Colon (tissue), 2 donors: Measurements from ENCODE around the gene FZD1.

Experiments used
- FAIRE-seq: peaks from 2 replicates; lab custom pipeline; 2012; peaks lifted over from hg19 to GRCh38; lab: Jason Lieb, UNC
- donor health status: control.
- donor health status: control.

The FZD1 gene

DNA sequence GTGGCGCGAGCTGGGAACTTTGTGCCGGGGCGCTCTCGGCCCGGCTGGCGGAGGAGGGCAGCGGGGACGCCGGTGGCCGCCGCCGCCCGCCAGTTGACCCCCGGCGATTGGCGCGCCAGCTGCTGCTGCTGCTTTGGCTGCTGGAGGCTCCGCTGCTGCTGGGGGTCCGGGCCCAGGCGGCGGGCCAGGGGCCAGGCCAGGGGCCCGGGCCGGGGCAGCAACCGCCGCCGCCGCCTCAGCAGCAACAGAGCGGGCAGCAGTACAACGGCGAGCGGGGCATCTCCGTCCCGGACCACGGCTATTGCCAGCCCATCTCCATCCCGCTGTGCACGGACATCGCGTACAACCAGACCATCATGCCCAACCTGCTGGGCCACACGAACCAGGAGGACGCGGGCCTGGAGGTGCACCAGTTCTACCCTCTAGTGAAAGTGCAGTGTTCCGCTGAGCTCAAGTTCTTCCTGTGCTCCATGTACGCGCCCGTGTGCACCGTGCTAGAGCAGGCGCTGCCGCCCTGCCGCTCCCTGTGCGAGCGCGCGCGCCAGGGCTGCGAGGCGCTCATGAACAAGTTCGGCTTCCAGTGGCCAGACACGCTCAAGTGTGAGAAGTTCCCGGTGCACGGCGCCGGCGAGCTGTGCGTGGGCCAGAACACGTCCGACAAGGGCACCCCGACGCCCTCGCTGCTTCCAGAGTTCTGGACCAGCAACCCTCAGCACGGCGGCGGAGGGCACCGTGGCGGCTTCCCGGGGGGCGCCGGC is 870 bp downstream of the FZD1 start:
- FAIRE-seq, result no peak

DNA sequence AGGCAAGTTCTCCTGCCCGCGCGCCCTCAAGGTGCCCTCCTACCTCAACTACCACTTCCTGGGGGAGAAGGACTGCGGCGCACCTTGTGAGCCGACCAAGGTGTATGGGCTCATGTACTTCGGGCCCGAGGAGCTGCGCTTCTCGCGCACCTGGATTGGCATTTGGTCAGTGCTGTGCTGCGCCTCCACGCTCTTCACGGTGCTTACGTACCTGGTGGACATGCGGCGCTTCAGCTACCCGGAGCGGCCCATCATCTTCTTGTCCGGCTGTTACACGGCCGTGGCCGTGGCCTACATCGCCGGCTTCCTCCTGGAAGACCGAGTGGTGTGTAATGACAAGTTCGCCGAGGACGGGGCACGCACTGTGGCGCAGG is 1.4 kb downstream of the FZD1 start:
- no peak for FAIRE-seq

DNA sequence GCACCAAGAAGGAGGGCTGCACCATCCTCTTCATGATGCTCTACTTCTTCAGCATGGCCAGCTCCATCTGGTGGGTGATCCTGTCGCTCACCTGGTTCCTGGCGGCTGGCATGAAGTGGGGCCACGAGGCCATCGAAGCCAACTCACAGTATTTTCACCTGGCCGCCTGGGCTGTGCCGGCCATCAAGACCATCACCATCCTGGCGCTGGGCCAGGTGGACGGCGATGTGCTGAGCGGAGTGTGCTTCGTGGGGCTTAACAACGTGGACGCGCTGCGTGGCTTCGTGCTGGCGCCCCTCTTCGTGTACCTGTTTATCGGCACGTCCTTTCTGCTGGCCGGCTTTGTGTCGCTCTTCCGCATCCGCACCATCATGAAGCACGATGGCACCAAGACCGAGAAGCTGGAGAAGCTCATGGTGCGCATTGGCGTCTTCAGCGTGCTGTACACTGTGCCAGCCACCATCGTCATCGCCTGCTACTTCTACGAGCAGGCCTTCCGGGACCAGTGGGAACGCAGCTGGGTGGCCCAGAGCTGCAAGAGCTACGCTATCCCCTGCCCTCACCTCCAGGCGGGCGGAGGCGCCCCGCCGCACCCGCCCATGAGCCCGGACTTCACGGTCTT is 1.9 kb downstream of the FZD1 start:
- FAIRE-seq, result no peak

GRCh38 chr7:91266689-91267090 is 2.5 kb downstream of the FZD1 start:
- no peak for FAIRE-seq

- FAIRE-seq, result no peak
These were observed 3.1 kb downstream of the FZD1 start for GRCh38 chr7:91267171-91267955.

DNA sequence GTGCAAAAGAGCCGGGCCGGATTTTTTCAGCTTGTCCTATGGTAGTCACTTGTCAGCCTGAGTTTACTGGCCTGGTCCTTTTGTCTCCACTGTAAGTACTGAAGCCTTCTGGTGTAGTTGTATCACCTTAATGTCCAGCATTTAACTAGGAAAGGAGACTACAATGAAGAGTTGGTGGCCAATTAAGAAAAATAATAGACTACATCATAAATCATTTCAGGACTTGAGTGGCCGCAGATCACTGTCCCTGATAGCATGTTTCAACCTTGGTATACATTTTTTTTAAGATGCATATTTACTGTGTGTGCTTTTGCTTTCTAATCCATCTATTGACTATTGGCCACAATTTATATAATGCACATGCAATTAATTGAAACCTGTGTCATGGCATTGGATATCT is 6.1 kb downstream of the FZD1 start:
- FAIRE-seq, result no peak

- FAIRE-seq, result no peak
These were observed 12.7 kb downstream of the FZD1 start for GRCh38 chr7:91276909-91277308.

DNA sequence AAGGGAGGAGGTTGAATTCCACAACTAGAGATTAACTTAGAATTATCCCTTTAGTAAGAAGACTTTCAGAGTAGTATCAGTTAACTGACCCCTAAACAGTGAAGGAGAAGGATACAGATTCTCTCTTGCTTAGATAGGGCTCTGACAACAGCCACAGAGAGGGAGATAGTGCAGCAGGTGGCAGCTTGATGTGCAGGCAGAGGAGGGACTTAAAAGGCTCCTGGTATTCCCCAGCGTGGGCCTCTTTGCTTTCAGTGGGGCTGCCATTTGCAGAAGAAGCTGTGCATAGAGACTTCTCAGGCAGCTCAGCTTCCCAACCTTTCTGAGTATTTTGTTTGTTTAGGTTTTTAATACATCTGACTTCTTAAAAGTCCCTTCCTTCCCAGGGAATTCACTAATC is 16.0 kb downstream of the FZD1 start:
- no peak for FAIRE-seq

- FAIRE-seq, result no peak
These were observed 16.4 kb downstream of the FZD1 start for GRCh38 chr7:91280604-91281003.

- FAIRE-seq, result no peak
These were observed 21.6 kb downstream of the FZD1 start for GRCh38 chr7:91285696-91286355.

GRCh38 chr7:91286432-91286831 is 22.2 kb downstream of the FZD1 start:
- FAIRE-seq, result no peak

- FAIRE-seq, result no peak
These were observed 23.3 kb downstream of the FZD1 start for GRCh38 chr7:91287371-91288084.

DNA sequence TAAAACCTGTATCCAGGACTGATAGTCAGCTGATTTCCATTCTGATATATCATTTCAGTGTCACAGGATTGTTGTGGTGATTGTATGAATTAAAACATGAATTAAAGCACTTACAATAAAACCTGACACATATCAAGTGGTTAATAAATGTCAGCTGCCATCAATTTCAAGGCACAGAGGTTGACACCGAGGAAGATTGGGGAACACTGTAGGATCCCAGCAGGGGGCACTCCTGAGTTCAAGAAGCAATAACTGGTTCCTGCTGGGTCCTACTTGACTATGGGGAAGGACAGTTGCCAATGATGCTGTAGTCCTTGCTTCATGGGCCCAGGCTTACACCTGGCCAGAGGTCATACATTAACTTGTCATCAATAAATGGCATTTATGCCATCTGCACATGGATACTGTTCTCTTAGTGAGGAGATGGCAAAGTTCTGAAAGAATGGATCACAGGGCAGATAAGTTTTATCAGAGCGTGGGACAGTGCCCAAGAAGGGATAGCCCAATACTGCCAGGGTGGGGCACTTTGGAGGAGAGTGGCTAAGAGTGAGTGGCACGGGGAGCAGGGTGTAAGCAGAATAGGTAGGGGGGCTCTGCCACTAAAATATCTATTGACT is 24.1 kb downstream of the FZD1 start:
- no peak for FAIRE-seq

DNA sequence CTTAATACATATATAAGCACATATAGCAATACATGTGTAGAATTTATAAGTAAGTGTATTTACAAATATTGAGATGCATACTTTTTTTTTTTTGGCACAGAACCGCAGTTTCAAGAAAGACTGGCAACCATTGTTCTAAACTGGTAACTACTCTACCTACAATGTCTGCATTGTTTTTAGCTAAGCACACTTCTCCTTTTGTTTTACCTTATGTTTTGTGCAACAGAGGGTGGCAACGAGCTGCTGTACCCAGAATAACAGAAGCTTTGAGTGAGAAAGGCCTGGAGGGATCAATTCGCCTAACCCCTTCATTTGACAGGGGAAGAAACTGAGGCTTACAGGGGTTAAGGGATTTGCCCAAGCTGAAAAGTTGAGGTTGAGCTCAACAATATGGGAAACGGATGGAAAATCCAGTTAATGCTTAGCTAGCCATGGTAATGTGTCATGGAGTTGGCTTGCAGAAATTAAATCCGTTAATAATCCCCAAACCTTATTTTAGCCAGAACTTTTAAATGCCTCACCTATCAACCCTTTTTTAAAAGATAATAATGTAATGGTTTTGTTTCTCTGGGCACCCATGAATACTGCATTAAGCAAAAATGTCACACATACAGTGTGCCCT is 25.5 kb downstream of the FZD1 start:
- no peak for FAIRE-seq

- no peak for FAIRE-seq
These were observed 27.1 kb downstream of the FZD1 start for GRCh38 chr7:91291302-91291701.

- FAIRE-seq, result no peak
These were observed 27.7 kb downstream of the FZD1 start for GRCh38 chr7:91291902-91292301.

GRCh38 chr7:91292506-91292905 is 28.3 kb downstream of the FZD1 start:
- FAIRE-seq, result no peak

GRCh38 chr7:91293136-91293535 is 28.9 kb downstream of the FZD1 start:
- FAIRE-seq, result no peak

DNA sequence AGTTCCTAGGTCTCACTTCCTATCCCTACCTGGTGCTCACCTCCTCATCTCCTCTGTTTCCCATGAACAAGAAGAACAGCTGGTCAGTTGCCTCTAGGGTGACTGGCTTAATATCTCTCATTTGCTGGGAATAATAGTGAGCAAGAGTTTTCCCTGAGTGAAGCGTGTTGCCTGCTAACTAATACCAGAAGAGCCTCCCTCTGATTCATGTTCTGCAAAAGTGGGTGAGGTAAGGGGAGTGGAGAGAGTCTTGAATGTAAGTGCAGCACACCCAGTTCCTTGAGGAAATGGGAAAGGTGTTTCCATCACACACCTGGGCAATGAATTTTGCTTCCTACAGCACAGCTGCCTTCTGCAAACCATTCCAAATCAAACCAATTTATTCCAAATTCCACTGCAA is 29.6 kb downstream of the FZD1 start:
- FAIRE-seq, result no peak

GRCh38 chr7:91294639-91295220 is 30.5 kb downstream of the FZD1 start:
- FAIRE-seq, result no peak

GRCh38 chr7:91295576-91295975 is 31.3 kb downstream of the FZD1 start:
- FAIRE-seq, result no peak
